WTC11 (cell line): ENCODE results near the gene TEX11.

Experiments
- ESRRA ChIP-seq: sonication (generic); formaldehyde crosslinking; IDR thresholded peaks from 2 replicates; pipeline ENCODE4 v1.8.1; 2022; ENCODE audit warnings: mild to moderate bottlenecking, missing genetic modification reagents, borderline replicate concordance
- TF ChIP-seq, protein P1 (sequence below): fragments of 200-600 bp; IDR thresholded peaks from 2 replicates; pipeline ENCODE4 v1.8.0; 2022; ENCODE audit warnings: antibody characterized with exemption
- TF ChIP-seq, protein P2 (sequence below): sonication (generic); formaldehyde crosslinking; IDR thresholded peaks from 2 replicates; pipeline ENCODE4 v1.8.1; 2023; ENCODE audit warnings: mild to moderate bottlenecking, missing genetic modification reagents, moderate library complexity

- TF ChIP-seq, protein P1, sequence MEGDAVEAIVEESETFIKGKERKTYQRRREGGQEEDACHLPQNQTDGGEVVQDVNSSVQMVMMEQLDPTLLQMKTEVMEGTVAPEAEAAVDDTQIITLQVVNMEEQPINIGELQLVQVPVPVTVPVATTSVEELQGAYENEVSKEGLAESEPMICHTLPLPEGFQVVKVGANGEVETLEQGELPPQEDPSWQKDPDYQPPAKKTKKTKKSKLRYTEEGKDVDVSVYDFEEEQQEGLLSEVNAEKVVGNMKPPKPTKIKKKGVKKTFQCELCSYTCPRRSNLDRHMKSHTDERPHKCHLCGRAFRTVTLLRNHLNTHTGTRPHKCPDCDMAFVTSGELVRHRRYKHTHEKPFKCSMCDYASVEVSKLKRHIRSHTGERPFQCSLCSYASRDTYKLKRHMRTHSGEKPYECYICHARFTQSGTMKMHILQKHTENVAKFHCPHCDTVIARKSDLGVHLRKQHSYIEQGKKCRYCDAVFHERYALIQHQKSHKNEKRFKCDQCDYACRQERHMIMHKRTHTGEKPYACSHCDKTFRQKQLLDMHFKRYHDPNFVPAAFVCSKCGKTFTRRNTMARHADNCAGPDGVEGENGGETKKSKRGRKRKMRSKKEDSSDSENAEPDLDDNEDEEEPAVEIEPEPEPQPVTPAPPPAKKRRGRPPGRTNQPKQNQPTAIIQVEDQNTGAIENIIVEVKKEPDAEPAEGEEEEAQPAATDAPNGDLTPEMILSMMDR: no peak
- no peak for TF ChIP-seq ESRRA (CRISPR knock-in tag)
- TF ChIP-seq, protein P2, sequence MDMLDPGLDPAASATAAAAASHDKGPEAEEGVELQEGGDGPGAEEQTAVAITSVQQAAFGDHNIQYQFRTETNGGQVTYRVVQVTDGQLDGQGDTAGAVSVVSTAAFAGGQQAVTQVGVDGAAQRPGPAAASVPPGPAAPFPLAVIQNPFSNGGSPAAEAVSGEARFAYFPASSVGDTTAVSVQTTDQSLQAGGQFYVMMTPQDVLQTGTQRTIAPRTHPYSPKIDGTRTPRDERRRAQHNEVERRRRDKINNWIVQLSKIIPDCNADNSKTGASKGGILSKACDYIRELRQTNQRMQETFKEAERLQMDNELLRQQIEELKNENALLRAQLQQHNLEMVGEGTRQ: no peak
Observed at GRCh38 chrX:70488856-70489255, 419.7 kb downstream of the TEX11 start.
